Heart left ventricle (tissue), 16 donors: ENCODE results near the gene PCSK5. TPM values are rescaled to one million over a fixed set of nuclear protein-coding genes. Genes with fewer than 3 reads are reported as not detected.
"Not testable (repeated sequence)": the region's sequence is repeated elsewhere in the genome, so short reads cannot be mapped to it uniquely, and the experiment has no call there.

ENCODE experiments used
- ATAC-seq, 4 donors: fragments of 200-7000 bp; cut with Tn5 transposase; one replicate each; pipeline ENCODE4 v1.9.1; 2020 to 2022; ENCODE audit warnings: moderate library complexity in 4 of 4, mild to moderate bottlenecking in 3 of 4, moderate number of reproducible peaks in 1 of 4
- DNase-seq, 5 donors: peaks; one replicate each; pipeline ENCODE4 v3.0.0-alpha.2; 2020
- H3K27ac ChIP-seq, 12 donors: fragments of 200-600 bp; sonication (generic) in 4 of 12; one replicate each; pipeline versions ENCODE4 v1.5.0 to v1.8.0; 2016 to 2022; ENCODE audit warnings: mild to moderate bottlenecking in 2 of 12
- H3K27me3 ChIP-seq, 9 donors: fragments of 200-600 bp; sonication (generic) in 2 of 9; one replicate each; pipeline versions ENCODE4 v1.5.1 to v1.8.0; 2016 to 2022; ENCODE audit warnings: mild to moderate bottlenecking in 3 of 9
- H3K36me3 ChIP-seq, 9 donors: fragments of 200-600 bp; sonication (generic) in 2 of 9; one replicate each; pipeline versions ENCODE4 v1.5.0 to v1.8.0; 2018 to 2022; ENCODE audit warnings: mild to moderate bottlenecking in 2 of 9
- H3K4me1 ChIP-seq, 12 donors: fragments of 200-600 bp; sonication (generic) in 4 of 12; one replicate each; pipeline versions ENCODE4 v1.5.0 to v1.8.0; 2016 to 2022; ENCODE audit warnings: mild to moderate bottlenecking in 3 of 12
- H3K4me3 ChIP-seq, 12 donors: fragments of 200-600 bp; sonication (generic) in 4 of 12; one replicate each; pipeline versions ENCODE4 v1.5.0 to v1.8.0; 2017 to 2022; ENCODE audit warnings: mild to moderate bottlenecking in 9 of 12, moderate library complexity in 4 of 12
- H3K9me3 ChIP-seq, 12 donors: fragments of 200-600 bp; sonication (generic) in 4 of 12; one replicate each; pipeline versions ENCODE4 v1.5.0 to v1.8.0; 2016 to 2022; ENCODE audit warnings: mild to moderate bottlenecking in 1 of 12
- CTCF ChIP-seq, 12 donors: fragments of 200-600 bp; sonication (generic) in 4 of 12; IDR thresholded peaks; one replicate each; pipeline versions ENCODE4 v1.5.0 to v1.8.0; 2018 to 2022; ENCODE audit warnings: antibody characterized with exemption in 12 of 12, mild to moderate bottlenecking in 5 of 12
- POLR2A ChIP-seq, 2 donors: fragments of 450-650 bp; IDR thresholded peaks; one replicate each; pipeline ENCODE4 v1.6.1; 2017; ENCODE audit warnings: antibody characterized with exemption in 2 of 2, mild to moderate bottlenecking in 2 of 2, moderate library complexity in 2 of 2
- WGBS, 4 donors: extraction: QIAGEN DNeasy Blood & Tissue Kit in 2 of 4; methylation state at CpG; one replicate each; pipeline versions ENCODE4 v1.1.5 to v1.1.7; 2013 to 2018; 5-methylcytosine and 5-hydroxymethylcytosine counted together
- intact Hi-C, 10 donors: fragments of 100-400 bp; cut with DNase I; formaldehyde crosslinking; loops; one replicate each; pipeline versions ENCODE4 v1.11.1 to v1.14.2; 2022
- polyA plus RNA-seq, 2 donors: library from polyadenylated mRNA; stranded (reverse); fragments of 200-250 nt; gene quantifications; one replicate each; pipeline ENCODE4 v1.2.3, GENCODE V29; 2013
- total RNA-seq, 9 donors: library from RNA; depleted of rRNA in 2 of 9; stranded (reverse); fragments of >200 nt in 2 of 9; fragmentation: NEBNext Ultra II Directional in 3 of 9; extraction: Animal tissue kit (Norgen Biotek cat#: 25700) in 3 of 9; gene quantifications; one replicate each; pipeline versions ENCODE4 v1.1.0 to v1.2.4, GENCODE V29; 2016 to 2023
- donor health status: ischemic (EF 13 %, LVEDD 7.1; RV severe dilation, severe dysfunction).
- donor health status: healthy with polysubstance abuse.
- donor health status: DM: no; HTN: yes; CAD: no.
- donor health status: DM: no; HTN: no; CAD: no.
- donor health status: ischemic (EF 25% LVEDD 6.9; RV normal size, moderate dysfunction).
- donor health status: ischemic (EF 25% LVEDD 5.7; RV mildly dilated, moderate dysfunction).
- donor health status: healthy.
- donor health status: DM: yes; HTN: yes; CAD: no.
- donor health status: ischemic (EF 35%, LVEDD 5.7; RV mildly dilated, moderate dysfunction).
- donor health status: nonischemic (EF 11% LVEDD 7.7; RV severe dilation, severe dysfunction).
- donor health status: DM: yes; HTN: yes; CAD: no.
- donor health status: PGD.
- donor health status: ischemic (EF 29% LVEDD 5.4; RV normal size, mild dysfunction).
- donor health status: nonischemic (EF 23%, LVEDD 6.1; RV moderate dilation, normal function).

Gene PCSK5
- total and polyA plus RNA-seq, 11 donors, result 1.3 to 13.6 (median 5.9) TPM

GRCh38 chr9:75895112-75895511 is 4.6 kb downstream of the PCSK5 start:
- ATAC-seq (no peak), DNase-seq (no peak)
- no peak overlapping the region for H3K27ac ChIP-seq
- H3K27me3 ChIP-seq, result peaks cover 0 to 10% (median 0%) of the 10 kb centered on the region in 9 donors
- H3K9me3 ChIP-seq, result no peaks in the 10 kb centered on the region
- WGBS, 4 donors, result 90 to 94% (median 93%) methylated on average over 3 of the region's 3 CpGs
- peak overlapping the region in 2 of 12 donors; percentile 94 to 96 for H3K4me3 ChIP-seq
- no peak for TF ChIP-seq POLR2A (IDR thresholded peaks at IDR 0.05)
- no peak for TF ChIP-seq CTCF (IDR thresholded peaks at IDR 0.05)
- intact Hi-C loops, result loop anchor here in 3 of 10 donors (5.0 to 10.0 kb wide), 3 partner anchors 52 to 410 kb away; no protein-coding TSS in a partner anchor
- H3K36me3 ChIP-seq, result no peaks in the 10 kb centered on the region
- H3K4me1 ChIP-seq, result peaks cover 0 to 38% (median 16%) of the 10 kb centered on the region in 12 donors

GRCh38 chr9:75896193-75896592 is 5.7 kb downstream of the PCSK5 start:
- ATAC-seq (peak in 3 of 4 donors; percentile 23 to 66 (median 53)), DNase-seq (peak in 1 of 5 donors; percentile 16)
- 48 to 55% (median 51%) methylated on average over 3 of the region's 3 CpGs for WGBS, 4 donors
- Histone ChIP-seq H3K27ac (no peak overlapping the region), H3K27me3 (peaks cover 0 to 10% (median 0%) of the 10 kb centered on the region in 9 donors), H3K4me3 (no peak overlapping the region), H3K36me3 (no peaks in the 10 kb centered on the region), H3K9me3 (no peaks in the 10 kb centered on the region), H3K4me1 (peaks cover 0 to 38% (median 16%) of the 10 kb centered on the region in 12 donors)
- intact Hi-C loops, result loop anchor here in 3 of 10 donors (5.0 to 10.0 kb wide), 3 partner anchors 51 to 409 kb away; no protein-coding TSS in a partner anchor
- TF ChIP-seq CTCF (IDR thresholded peaks at IDR 0.05), result no peak
- TF ChIP-seq POLR2A (IDR thresholded peaks at IDR 0.05), result no peak

GRCh38 chr9:75900893-75901524 is 10.5 kb downstream of the PCSK5 start:
- H3K9me3 ChIP-seq, intact Hi-C loops, H3K36me3 ChIP-seq, H3K27me3 ChIP-seq, H3K27ac ChIP-seq, H3K4me3 ChIP-seq, ATAC-seq, DNase-seq: not testable (repeated sequence)
- 79 to 87% (median 82%) methylated on average over 7 of the region's 7 CpGs for WGBS, 4 donors
- H3K4me1 ChIP-seq, result peaks cover 0 to 19% (median 9%) of the 10 kb centered on the region in 12 donors

- intact Hi-C loops, result no loop called here
- H3K36me3 ChIP-seq, result no peaks in the 10 kb centered on the region
- DNase-seq (no peak), ATAC-seq (peak in 1 of 4 donors; percentile 43)
- H3K27ac ChIP-seq, result no peak overlapping the region
- peaks cover 0 to 18% (median 0%) of the 10 kb centered on the region in 12 donors for H3K4me1 ChIP-seq
- no peaks in the 10 kb centered on the region for H3K27me3 ChIP-seq
- 65 to 82% (median 72%) methylated on average over 5 of the region's 5 CpGs for WGBS, 4 donors
- no peaks in the 10 kb centered on the region for H3K9me3 ChIP-seq
- H3K4me3 ChIP-seq, result no peak overlapping the region
- TF ChIP-seq CTCF (IDR thresholded peaks at IDR 0.05), result no peak
- TF ChIP-seq POLR2A (IDR thresholded peaks at IDR 0.05), result no peak
Observed at GRCh38 chr9:75903785-75904360, 13.4 kb downstream of the PCSK5 start.
